Heart right ventricle (tissue), 16 donors: ENCODE measurements around the gene ANP32B. TPM values are rescaled to one million over a fixed set of nuclear protein-coding genes. Genes with fewer than 3 reads are reported as not detected.

Source experiments
- ATAC-seq, 8 donors: fragments of 200-7000 bp; cut with Tn5 transposase; one replicate each; pipeline ENCODE4 v1.9.1; 2020; ENCODE audit warnings: mild to moderate bottlenecking in 8 of 8, moderate library complexity in 8 of 8, moderate number of reproducible peaks in 1 of 8
- DNase-seq, 2 donors: peaks; one replicate each; pipeline ENCODE4 v3.0.0-alpha.2; 2020
- H3K27ac ChIP-seq, 10 donors: fragments of 200-600 bp; sonication (generic) in 2 of 10; one replicate each; pipeline versions ENCODE4 v1.5.0 to v1.8.0; 2020 to 2022; ENCODE audit warnings: mild to moderate bottlenecking in 3 of 10
- H3K27me3 ChIP-seq, 7 donors: fragments of 200-600 bp; one replicate each; pipeline ENCODE4 v1.8.0; 2021 to 2022; ENCODE audit warnings: mild to moderate bottlenecking in 2 of 7
- H3K36me3 ChIP-seq, 9 donors: fragments of 200-600 bp; sonication (generic) in 1 of 9; one replicate each; pipeline versions ENCODE4 v1.5.0 to v1.8.0; 2020 to 2022; ENCODE audit warnings: mild to moderate bottlenecking in 2 of 9
- H3K4me1 ChIP-seq, 9 donors: fragments of 200-600 bp; sonication (generic) in 1 of 9; one replicate each; pipeline versions ENCODE4 v1.5.0 to v1.8.0; 2020 to 2022; ENCODE audit warnings: mild to moderate bottlenecking in 4 of 9
- H3K4me3 ChIP-seq, 10 donors: fragments of 200-600 bp; sonication (generic) in 2 of 10; one replicate each; pipeline versions ENCODE4 v1.5.0 to v1.8.0; 2020 to 2022; ENCODE audit warnings: mild to moderate bottlenecking in 7 of 10, moderate library complexity in 2 of 10
- H3K9me3 ChIP-seq, 11 donors: fragments of 200-600 bp in 10 of 11; sonication (generic) in 2 of 11; one replicate each; pipeline versions ENCODE4 v1.5.0 to v1.8.0; 2013 to 2022; ENCODE audit warnings: mild to moderate bottlenecking in 2 of 11, control low read depth in 1 of 11, moderate library complexity in 1 of 11
- WGBS, 2 donors: extraction: QIAGEN DNeasy Blood & Tissue Kit; methylation state at CpG; one replicate each; pipeline ENCODE4 v1.1.7; 2013; ENCODE audit warnings: inconsistent platforms in 1 of 2; 5-methylcytosine and 5-hydroxymethylcytosine counted together
- intact Hi-C, 10 donors: fragments of 100-400 bp; cut with DNase I; formaldehyde crosslinking; loops; one replicate each; pipeline versions ENCODE4 v1.11.1 to v1.14.2; 2022
- polyA plus RNA-seq, 2 donors: library from polyadenylated mRNA; stranded (reverse); fragments of 200-250 nt; gene quantifications; one replicate each; pipeline ENCODE4 v1.2.3, GENCODE V29; 2013
- total RNA-seq, 10 donors: library from RNA; stranded (reverse); fragmentation: NEBNext Ultra II Directional in 3 of 10; extraction: Animal tissue kit (Norgen Biotek cat#: 25700) in 3 of 10; gene quantifications; one replicate each; pipeline versions ENCODE4 v1.2.1 to v1.2.4, GENCODE V29; 2021 to 2023
- TF ChIP-seq, protein P1 (sequence below), 9 donors: fragments of 200-600 bp; sonication (generic) in 2 of 9; IDR thresholded peaks; one replicate each; pipeline versions ENCODE4 v1.5.0 to v1.8.0; 2021 to 2022; ENCODE audit warnings: antibody characterized with exemption in 9 of 9, mild to moderate bottlenecking in 5 of 9, moderate library complexity in 1 of 9
- donor health status: Arrhythmogenic right ventricular cardiomyopathy.
- donor health status: ischemic (EF 13 %, LVEDD 7.1; RV severe dilation, severe dysfunction).
- donor health status: healthy with polysubstance abuse.
- donor health status: DM: no; HTN: yes; CAD: no.
- donor health status: DM: no; HTN: no; CAD: no.
- donor health status: ischemic (EF 25% LVEDD 6.9; RV normal size, moderate dysfunction).
- donor health status: ischemic (EF 25% LVEDD 5.7; RV mildly dilated, moderate dysfunction).
- donor health status: healthy.
- donor health status: DM: yes; HTN: yes; CAD: no.
- donor health status: Ischemic cardiomyopathy.
- donor health status: ischemic (EF 35%, LVEDD 5.7; RV mildly dilated, moderate dysfunction).
- donor health status: nonischemic (EF 11% LVEDD 7.7; RV severe dilation, severe dysfunction).
- donor health status: DM: yes; HTN: yes; CAD: no.
- donor health status: PGD.
- donor health status: ischemic (EF 29% LVEDD 5.4; RV normal size, mild dysfunction).
- donor health status: nonischemic (EF 23%, LVEDD 6.1; RV moderate dilation, normal function).

ANP32B gene
- total and polyA plus RNA-seq, 12 donors: 48.2 to 69.3 (median 61.2) TPM

DNA sequence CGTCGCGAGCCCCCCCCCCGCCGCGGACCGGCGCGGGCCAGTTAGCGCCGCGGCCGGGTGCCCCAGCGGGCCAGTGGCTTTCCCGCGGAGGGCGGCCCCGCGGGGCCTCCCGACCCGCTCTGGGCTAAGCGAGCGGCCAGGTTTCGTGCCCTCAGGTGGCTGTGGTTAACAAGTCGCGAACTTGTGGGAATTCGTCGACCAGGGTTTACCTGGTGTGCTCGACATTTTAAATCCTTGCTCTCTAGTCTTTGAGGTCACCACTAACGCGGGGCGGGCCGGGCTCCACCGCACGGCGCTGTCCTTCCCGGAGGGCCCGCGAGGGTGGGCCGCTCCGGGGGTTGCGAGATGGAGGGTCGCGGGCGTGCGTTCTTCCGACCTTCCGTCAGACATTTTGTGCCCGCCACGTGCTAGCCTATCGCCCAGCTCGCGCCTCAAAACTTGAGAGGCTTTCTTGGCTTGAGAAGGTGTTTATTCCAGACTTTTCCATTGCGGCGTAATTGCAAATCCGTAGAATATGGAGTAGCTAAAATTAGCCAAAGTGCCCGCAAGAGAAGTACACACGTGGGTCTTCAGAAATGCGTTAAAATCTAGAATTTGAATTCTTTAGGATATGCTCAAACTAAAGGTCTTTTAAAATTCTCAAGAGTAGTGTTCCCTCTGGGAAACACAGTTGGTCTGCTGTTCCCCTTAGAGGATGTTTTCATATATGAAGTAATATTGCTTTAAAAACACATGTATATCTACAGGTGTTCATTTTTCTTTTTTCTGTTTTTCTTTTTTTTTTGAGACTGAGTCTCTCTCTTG lies 2.1 kb downstream of the ANP32B start:
- no peaks in the 10 kb centered on the region for H3K36me3 ChIP-seq
- H3K4me3 ChIP-seq: peak overlapping the region; percentile 75 to 100 (median 96)
- no peaks in the 10 kb centered on the region for H3K9me3 ChIP-seq
- ATAC-seq (no peak), DNase-seq (peak in 1 of 2 donors; percentile 19)
- 15 to 19% methylated on average over 59 of the region's 59 CpGs for WGBS, 2 donors
- H3K27ac ChIP-seq: peak overlapping the region; percentile 95 to 100 (median 98)
- intact Hi-C loops: loop anchor here in 2 of 10 donors (10.0 kb wide), 1 partner anchor 50 kb away; no protein-coding TSS in a partner anchor
- TF ChIP-seq, protein P1, sequence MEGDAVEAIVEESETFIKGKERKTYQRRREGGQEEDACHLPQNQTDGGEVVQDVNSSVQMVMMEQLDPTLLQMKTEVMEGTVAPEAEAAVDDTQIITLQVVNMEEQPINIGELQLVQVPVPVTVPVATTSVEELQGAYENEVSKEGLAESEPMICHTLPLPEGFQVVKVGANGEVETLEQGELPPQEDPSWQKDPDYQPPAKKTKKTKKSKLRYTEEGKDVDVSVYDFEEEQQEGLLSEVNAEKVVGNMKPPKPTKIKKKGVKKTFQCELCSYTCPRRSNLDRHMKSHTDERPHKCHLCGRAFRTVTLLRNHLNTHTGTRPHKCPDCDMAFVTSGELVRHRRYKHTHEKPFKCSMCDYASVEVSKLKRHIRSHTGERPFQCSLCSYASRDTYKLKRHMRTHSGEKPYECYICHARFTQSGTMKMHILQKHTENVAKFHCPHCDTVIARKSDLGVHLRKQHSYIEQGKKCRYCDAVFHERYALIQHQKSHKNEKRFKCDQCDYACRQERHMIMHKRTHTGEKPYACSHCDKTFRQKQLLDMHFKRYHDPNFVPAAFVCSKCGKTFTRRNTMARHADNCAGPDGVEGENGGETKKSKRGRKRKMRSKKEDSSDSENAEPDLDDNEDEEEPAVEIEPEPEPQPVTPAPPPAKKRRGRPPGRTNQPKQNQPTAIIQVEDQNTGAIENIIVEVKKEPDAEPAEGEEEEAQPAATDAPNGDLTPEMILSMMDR (IDR thresholded peaks at IDR 0.05): peak in 1 of 9 donors; percentile 2
- H3K4me1 ChIP-seq: peaks cover 0 to 78% (median 54%) of the 10 kb centered on the region in 9 donors
- no peaks in the 10 kb centered on the region for H3K27me3 ChIP-seq

DNA sequence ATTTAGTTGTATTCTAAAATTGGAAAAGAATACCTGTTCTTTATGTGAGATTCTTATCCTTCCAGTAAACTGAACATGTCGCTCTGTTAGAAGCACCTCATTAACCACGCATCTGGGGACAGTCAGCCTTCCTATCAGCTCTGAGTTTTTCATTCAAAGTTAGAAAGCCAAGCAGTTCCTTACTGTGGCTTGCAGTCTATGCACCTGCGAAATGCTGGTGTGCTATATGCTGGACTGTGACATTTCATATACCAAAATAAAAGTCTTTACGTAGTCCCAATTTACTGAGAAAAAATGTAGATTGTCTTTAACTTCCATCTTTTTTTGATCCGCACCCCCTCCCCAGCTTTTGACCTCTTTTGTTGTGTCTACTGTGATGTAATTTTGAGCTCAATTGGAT lies 4.3 kb downstream of the ANP32B start:
- intact Hi-C loops: loop anchor here in 3 of 10 donors (2.0 to 10.0 kb wide), 2 partner anchors 47 kb away; no protein-coding TSS in a partner anchor
- Histone ChIP-seq H3K4me1 (peaks cover 0 to 76% (median 60%) of the 10 kb centered on the region in 9 donors), H3K36me3 (no peaks in the 10 kb centered on the region), H3K27me3 (no peaks in the 10 kb centered on the region), H3K9me3 (no peaks in the 10 kb centered on the region), H3K27ac (no peak overlapping the region), H3K4me3 (no peak overlapping the region)
- 86 to 92% methylated on average over 5 of the region's 5 CpGs for WGBS, 2 donors
- DNase-seq: no peak
- no peak for ATAC-seq
- TF ChIP-seq, protein P1 (IDR thresholded peaks at IDR 0.05): no peak

DNA sequence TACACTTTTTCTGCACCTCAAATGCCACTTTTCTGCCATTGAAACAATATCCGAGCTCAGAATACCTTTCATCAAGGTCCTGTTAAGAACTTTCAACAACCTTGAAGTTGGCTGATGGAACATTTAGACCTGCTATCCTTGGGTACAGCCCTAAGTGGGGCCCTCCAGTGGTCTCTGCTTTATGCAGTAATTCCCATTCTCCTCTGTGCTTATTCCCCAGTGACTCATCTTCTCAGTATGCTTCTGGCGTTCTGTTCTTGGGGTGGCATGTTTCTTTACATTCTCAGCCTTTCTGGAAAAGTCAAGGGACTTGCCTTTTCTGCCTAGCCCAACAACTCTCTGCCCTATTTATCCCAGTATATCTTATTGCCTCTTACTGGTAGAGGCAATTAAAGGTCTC lies 7.1 kb downstream of the ANP32B start:
- peak in 1 of 8 donors; percentile 27 for ATAC-seq
- H3K4me1 ChIP-seq: peaks cover 0 to 91% (median 71%) of the 10 kb centered on the region in 9 donors
- TF ChIP-seq, protein P1 (IDR thresholded peaks at IDR 0.05): no peak
- H3K4me3 ChIP-seq: no peak overlapping the region
- H3K36me3 ChIP-seq: peaks cover 0 to 8% (median 4%) of the 10 kb centered on the region in 9 donors
- H3K9me3 ChIP-seq: no peaks in the 10 kb centered on the region
- H3K27me3 ChIP-seq: no peaks in the 10 kb centered on the region
- DNase-seq: no peak
- H3K27ac ChIP-seq: no peak overlapping the region
- intact Hi-C loops: no loop called here
- 45 to 56% methylated on average over 2 of the region's 2 CpGs for WGBS, 2 donors

DNA sequence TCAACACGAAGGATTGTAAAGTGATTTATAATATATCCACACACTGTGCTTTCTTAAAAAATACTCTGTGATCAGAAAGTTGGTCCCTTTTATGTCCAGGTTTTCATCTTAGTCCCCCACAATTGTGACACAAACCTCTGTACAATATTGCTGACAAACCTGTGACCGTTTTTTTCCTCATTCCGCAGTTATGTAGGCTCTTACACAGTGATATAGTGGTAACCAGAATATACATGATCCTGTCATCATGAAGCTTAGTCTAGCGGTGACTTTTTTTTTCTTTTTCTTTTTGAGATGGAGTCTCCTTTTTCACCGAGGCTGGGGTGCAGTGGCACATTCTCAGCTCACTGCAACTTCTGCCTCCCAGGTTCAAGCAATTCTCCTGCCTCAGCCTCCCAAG lies 8.7 kb downstream of the ANP32B start:
- H3K27me3 ChIP-seq: no peaks in the 10 kb centered on the region
- H3K4me3 ChIP-seq: no peak overlapping the region
- WGBS, 2 donors: 78 to 79% methylated on average over 5 of the region's 5 CpGs
- TF ChIP-seq, protein P1 (IDR thresholded peaks at IDR 0.05): no peak
- H3K27ac ChIP-seq: no peak overlapping the region
- ATAC-seq (no peak), DNase-seq (no peak)
- no peaks in the 10 kb centered on the region for H3K9me3 ChIP-seq
- peaks cover 0 to 76% (median 56%) of the 10 kb centered on the region in 9 donors for H3K4me1 ChIP-seq
- peaks cover 0 to 24% (median 6%) of the 10 kb centered on the region in 9 donors for H3K36me3 ChIP-seq
- intact Hi-C loops: no loop called here
